ENCODE data around the gene CASZ1. TPM values are rescaled to one million over a fixed set of nuclear protein-coding genes. Genes with fewer than 3 reads are reported as not detected.

The CASZ1 gene
- total RNA-seq, 1 donor from 2014 or later, result 4.0 TPM

- DNase-seq (ENCODE audit: low read depth), result no peak
- H3K4me1 Mint-ChIP-seq (ENCODE audit: low read depth, unreplicated experiment), result no peaks in the 10 kb centered on the region
These were observed 183.8 kb downstream of the CASZ1 start for GRCh38 chr1:10612436-10613160.

GRCh38 chr1:10610901-10611600 is 185.4 kb downstream of the CASZ1 start:
- no peak for DNase-seq (ENCODE audit: low read depth)
- Mint-ChIP-seq H3K4me1 (ENCODE audit: low read depth, unreplicated experiment) (peaks cover 4% of the 10 kb centered on the region), H3K36me3 (ENCODE audit: low read depth, unreplicated experiment) (peaks cover 2% of the 10 kb centered on the region), H3K9me3 (ENCODE audit: unreplicated experiment) (no peaks in the 10 kb centered on the region), H3K4me3 (ENCODE audit: unreplicated experiment) (no peak overlapping the region), H3K27me3 (ENCODE audit: low read depth, unreplicated experiment) (no peaks in the 10 kb centered on the region), H3K27ac (ENCODE audit: unreplicated experiment) (no peak overlapping the region)
- Histone ChIP-seq H3K36me3 (ENCODE audit: insufficient read depth, low read length) (no peaks in the 10 kb centered on the region), H2AFZ (ENCODE audit: low read depth, low read length) (no peak overlapping the region), H3K27ac (ENCODE audit: low read depth, low read length) (no peak overlapping the region), H3K79me2 (ENCODE audit: insufficient read depth, low read length) (peaks cover 3% of the 10 kb centered on the region), H3K9ac (ENCODE audit: low read length) (no peak overlapping the region), H3K4me3 (ENCODE audit: insufficient read depth, low read depth, low read length) (no peak overlapping the region), H3K9me3 (ENCODE audit: insufficient read depth, low read depth, low read length) (no peaks in the 10 kb centered on the region), H4K20me1 (ENCODE audit: insufficient read depth, low read length) (peaks cover 54% of the 10 kb centered on the region), H3K4me2 (ENCODE audit: low read length) (no peak overlapping the region), H3K4me1 (ENCODE audit: insufficient read depth, low read length) (peaks cover 8% of the 10 kb centered on the region), H3K27me3 (ENCODE audit: insufficient read depth, low read length) (no peaks in the 10 kb centered on the region)
- TF ChIP-seq CTCF (IDR thresholded peaks at IDR 0.05; ENCODE audit: insufficient read depth, low read depth, low read length) (no peak), EZH2 (IDR thresholded peaks at IDR 0.05; ENCODE audit: insufficient read depth, low read length) (no peak)
- no peak for FAIRE-seq

More at GRCh38 chr1:10612436-10613160, 183.8 kb downstream of the CASZ1 start:
- peaks cover 3% of the 10 kb centered on the region for H3K79me2 ChIP-seq (ENCODE audit: insufficient read depth, low read length)
- H3K9me3 ChIP-seq (ENCODE audit: insufficient read depth, low read depth, low read length), result no peaks in the 10 kb centered on the region
- peaks cover 6% of the 10 kb centered on the region for H3K36me3 Mint-ChIP-seq (ENCODE audit: low read depth, unreplicated experiment)
- H3K27me3 ChIP-seq (ENCODE audit: insufficient read depth, low read length), result no peaks in the 10 kb centered on the region
- TF ChIP-seq EZH2 (IDR thresholded peaks at IDR 0.05; ENCODE audit: insufficient read depth, low read length) (no peak), CTCF (IDR thresholded peaks at IDR 0.05; ENCODE audit: insufficient read depth, low read depth, low read length) (no peak)
- H4K20me1 ChIP-seq (ENCODE audit: insufficient read depth, low read length), result peaks cover 53% of the 10 kb centered on the region
- H3K27ac ChIP-seq (ENCODE audit: low read depth, low read length), result no peak overlapping the region
- H2AFZ ChIP-seq (ENCODE audit: low read depth, low read length), result no peak overlapping the region
- H3K4me1 ChIP-seq (ENCODE audit: insufficient read depth, low read length), result peaks cover 8% of the 10 kb centered on the region
- H3K4me2 ChIP-seq (ENCODE audit: low read length), result no peak overlapping the region
- H3K4me3 ChIP-seq (ENCODE audit: insufficient read depth, low read depth, low read length), result no peak overlapping the region
- no peak for FAIRE-seq
- no peaks in the 10 kb centered on the region for H3K9me3 Mint-ChIP-seq (ENCODE audit: unreplicated experiment)
- H3K27ac Mint-ChIP-seq (ENCODE audit: unreplicated experiment), result no peak overlapping the region
- no peak overlapping the region for H3K9ac ChIP-seq (ENCODE audit: low read length)
- no peaks in the 10 kb centered on the region for H3K36me3 ChIP-seq (ENCODE audit: insufficient read depth, low read length)
- no peaks in the 10 kb centered on the region for H3K27me3 Mint-ChIP-seq (ENCODE audit: low read depth, unreplicated experiment)
- H3K4me3 Mint-ChIP-seq (ENCODE audit: unreplicated experiment), result no peak overlapping the region
